ENCODE data around the gene SPATA9. TPM values are rescaled to one million over a fixed set of nuclear protein-coding genes. Genes with fewer than 3 reads are reported as not detected.

The SPATA9 gene
- total and polyA plus RNA-seq, 2 of the 13 experiments (the other 11 are each of a cell fraction or from before 2014, with no cell fraction given): not detected

GRCh38 chr5:95620030-95620869 lies 62.5 kb downstream of the SPATA9 start, which contains the start of gene GPR150 (continued):
- TF ChIP-seq ZBTB40 (IDR thresholded peaks at IDR 0.05): no peak
- TF ChIP-seq ZBTB40 (CRISPR knock-in tag; IDR thresholded peaks at IDR 0.05): peak; percentile 33; the same call in 1 of the 2 replicates
- no peak for TF ChIP-seq ZNF660 (CRISPR knock-in tag; IDR thresholded peaks at IDR 0.05; ENCODE audit: borderline replicate concordance, low read depth)
- 0 out of 2 replicates have a peak, but pooled peaks have one; percentile 15 for TF ChIP-seq KLF12 (CRISPR knock-in tag; IDR thresholded peaks at IDR 0.05; ENCODE audit: borderline replicate concordance)
- no peak for TF ChIP-seq AGO1 (IDR thresholded peaks at IDR 0.05; ENCODE audit: low read depth, low read length, poor library complexity, severe bottlenecking)
- no peak; the same call in 1 of the 2 replicates for TF ChIP-seq TAF1 (CRISPR knock-in tag; IDR thresholded peaks at IDR 0.05)
- 0 out of 3 replicates have a peak, but pooled peaks have one; percentile 6 for TF ChIP-seq MXI1 (IDR thresholded peaks at IDR 0.05; ENCODE audit: borderline replicate concordance, low read depth, low read length)
- TF ChIP-seq KLF15 (CRISPR knock-in tag; IDR thresholded peaks at IDR 0.05; ENCODE audit: borderline replicate concordance): no peak
- no peak for TF ChIP-seq ZSCAN12 (CRISPR knock-in tag; IDR thresholded peaks at IDR 0.05)
- no peak for TF ChIP-seq TRIM22 (IDR thresholded peaks at IDR 0.05)
- peak; percentile 46; the same call in 1 of the 2 replicates for TF ChIP-seq TFDP1 (CRISPR knock-in tag; IDR thresholded peaks at IDR 0.05; ENCODE audit: borderline replicate concordance)
- no peak for TF ChIP-seq EHMT2 (IDR thresholded peaks at IDR 0.05; ENCODE audit: borderline replicate concordance, low read depth, low read length)
- no peak for TF ChIP-seq MIER2 (CRISPR knock-in tag; IDR thresholded peaks at IDR 0.05)
- TF ChIP-seq KDM2A (CRISPR knock-in tag; IDR thresholded peaks at IDR 0.05; ENCODE audit: borderline replicate concordance, low read depth): no peak; the same call in 1 of the 2 replicates
- no peak for TF ChIP-seq ARNTL (CRISPR knock-in tag; IDR thresholded peaks at IDR 0.05)
- no peak for TF ChIP-seq ZNF629 (CRISPR knock-in tag; conservative IDR thresholded peaks at IDR 0.05)
- 0 out of 2 replicates have a peak, but pooled peaks have one; percentile 4 for TF ChIP-seq AHR (CRISPR knock-in tag; IDR thresholded peaks at IDR 0.05)
- peak; percentile 10; the same call in 1 of the 2 replicates for TF ChIP-seq KDM5B (CRISPR knock-in tag; IDR thresholded peaks at IDR 0.05; ENCODE audit: borderline replicate concordance)
